Peyer's patch (tissue), 4 donors: ENCODE measurements around the gene CELF1. TPM values are rescaled to one million over a fixed set of nuclear protein-coding genes. Genes with fewer than 3 reads are reported as not detected.

Experiments used
- DNase-seq, 3 donors: peaks; one replicate each; pipeline ENCODE4 v3.0.0-alpha.2; 2017 to 2019
- H3K27ac ChIP-seq, 4 donors: fragments of 200-600 bp; sonication (generic); one replicate each; pipeline ENCODE4 v1.5.1; 2016 to 2019
- H3K27me3 ChIP-seq, 2 donors: fragments of 200-600 bp; sonication (generic); one replicate each; pipeline ENCODE4 v1.5.1; 2019
- H3K36me3 ChIP-seq, 3 donors: fragments of 200-600 bp; sonication (generic); one replicate each; pipeline ENCODE4 v1.5.1; 2016 to 2019
- H3K4me1 ChIP-seq, 4 donors: fragments of 200-600 bp; sonication (generic); one replicate each; pipeline ENCODE4 v1.5.1; 2016 to 2019
- H3K4me3 ChIP-seq, 4 donors: fragments of 200-600 bp; sonication (generic); 1 replicate in 3 of 4; 2 replicates in 1 of 4; pipeline ENCODE4 v1.5.1; 2016 to 2019; ENCODE audit warnings: mild to moderate bottlenecking in 1 of 4
- H3K9me3 ChIP-seq, 4 donors: fragments of 200-600 bp; sonication (generic); one replicate each; pipeline ENCODE4 v1.5.1; 2016 to 2019; ENCODE audit warnings: mild to moderate bottlenecking in 1 of 4
- CTCF ChIP-seq, 6 experiments: fragments of 450-650 bp in 4 of 6; fragments of 200-600 bp in 2 of 6; sonication (generic) in 1 of 6; IDR thresholded peaks; one replicate each; pipeline ENCODE4 v1.5.1; 2017 to 2019; ENCODE audit warnings: antibody characterized with exemption in 6 of 6, mild to moderate bottlenecking in 3 of 6, moderate library complexity in 1 of 6
- POLR2A ChIP-seq, 2 donors: fragments of 450-650 bp; IDR thresholded peaks; one replicate each; pipeline ENCODE4 v1.5.1; 2017; ENCODE audit warnings: antibody characterized with exemption in 2 of 2, mild to moderate bottlenecking in 2 of 2, moderate library complexity in 2 of 2
- total RNA-seq, 4 donors: library from RNA; depleted of rRNA; stranded (reverse); fragments of >200 nt; gene quantifications; one replicate each; pipeline ENCODE4 v1.1.0, GENCODE V29; 2016

Gene CELF1
- total RNA-seq, 4 donors from 2014 or later: 90.7 to 134 (median 121) TPM

- Histone ChIP-seq H3K27me3 (no peaks in the 10 kb centered on the region), H3K36me3 (peaks cover 0 to 77% (median 0%) of the 10 kb centered on the region in 3 donors), H3K4me3 (no peak overlapping the region), H3K4me1 (peaks cover 0 to 8% (median 0%) of the 10 kb centered on the region in 4 donors), H3K9me3 (no peaks in the 10 kb centered on the region), H3K27ac (no peak overlapping the region)
- no peak for TF ChIP-seq POLR2A (IDR thresholded peaks at IDR 0.05)
- TF ChIP-seq CTCF (IDR thresholded peaks at IDR 0.05): no peak
- DNase-seq: no peak
Measured at GRCh38 chr11:47485107-47485506, 67.8 kb downstream of the CELF1 start.

- Histone ChIP-seq H3K4me3 (no peak overlapping the region), H3K27me3 (no peaks in the 10 kb centered on the region)
- no peak for DNase-seq
Measured at GRCh38 chr11:47483457-47483856, 69.5 kb downstream of the CELF1 start.

GRCh38 chr11:47480762-47481161, 72.2 kb downstream of the CELF1 start:
- Histone ChIP-seq H3K27me3 (no peaks in the 10 kb centered on the region), H3K9me3 (no peaks in the 10 kb centered on the region), H3K4me3 (no peak overlapping the region), H3K4me1 (no peaks in the 10 kb centered on the region), H3K36me3 (peaks cover 0 to 99% (median 0%) of the 10 kb centered on the region in 3 donors), H3K27ac (no peak overlapping the region)
- DNase-seq: no peak
- TF ChIP-seq CTCF (IDR thresholded peaks at IDR 0.05) (no peak), POLR2A (IDR thresholded peaks at IDR 0.05) (no peak)

More at GRCh38 chr11:47483457-47483856, 69.5 kb downstream of the CELF1 start:
- peaks cover 0 to 93% (median 0%) of the 10 kb centered on the region in 3 donors for H3K36me3 ChIP-seq
- no peaks in the 10 kb centered on the region for H3K9me3 ChIP-seq
- no peak overlapping the region for H3K27ac ChIP-seq
- H3K4me1 ChIP-seq: no peaks in the 10 kb centered on the region
- TF ChIP-seq POLR2A (IDR thresholded peaks at IDR 0.05): no peak
- TF ChIP-seq CTCF (IDR thresholded peaks at IDR 0.05): no peak

- peaks cover 0 to 99% (median 0%) of the 10 kb centered on the region in 3 donors for H3K36me3 ChIP-seq
- H3K4me3 ChIP-seq: no peak overlapping the region
- H3K4me1 ChIP-seq: no peaks in the 10 kb centered on the region
- no peak overlapping the region for H3K27ac ChIP-seq
- TF ChIP-seq CTCF (IDR thresholded peaks at IDR 0.05): no peak
- no peak for TF ChIP-seq POLR2A (IDR thresholded peaks at IDR 0.05)
- H3K27me3 ChIP-seq: no peaks in the 10 kb centered on the region
- no peaks in the 10 kb centered on the region for H3K9me3 ChIP-seq
- DNase-seq: no peak
Measured at GRCh38 chr11:47478651-47479329, 74.1 kb downstream of the CELF1 start.

GRCh38 chr11:47477753-47478152, 75.2 kb downstream of the CELF1 start:
- Histone ChIP-seq H3K9me3 (no peaks in the 10 kb centered on the region), H3K27ac (no peak overlapping the region), H3K36me3 (peaks cover 0 to 99% (median 0%) of the 10 kb centered on the region in 3 donors), H3K27me3 (no peaks in the 10 kb centered on the region), H3K4me3 (no peak overlapping the region), H3K4me1 (no peaks in the 10 kb centered on the region)
- TF ChIP-seq POLR2A (IDR thresholded peaks at IDR 0.05): no peak
- no peak for TF ChIP-seq CTCF (IDR thresholded peaks at IDR 0.05)
- no peak for DNase-seq
